DMS153 treated with DMSO at 0.1 percent for 48 hours (cell line): Measurements from ENCODE around the gene AP5B1.

Experiments
- DNase-seq: peaks from one replicate; lab custom pipeline; 2025; ENCODE audit not compliant: unreplicated experiment; lab: John Stamatoyannopoulos, UW

AP5B1 gene

DNA sequence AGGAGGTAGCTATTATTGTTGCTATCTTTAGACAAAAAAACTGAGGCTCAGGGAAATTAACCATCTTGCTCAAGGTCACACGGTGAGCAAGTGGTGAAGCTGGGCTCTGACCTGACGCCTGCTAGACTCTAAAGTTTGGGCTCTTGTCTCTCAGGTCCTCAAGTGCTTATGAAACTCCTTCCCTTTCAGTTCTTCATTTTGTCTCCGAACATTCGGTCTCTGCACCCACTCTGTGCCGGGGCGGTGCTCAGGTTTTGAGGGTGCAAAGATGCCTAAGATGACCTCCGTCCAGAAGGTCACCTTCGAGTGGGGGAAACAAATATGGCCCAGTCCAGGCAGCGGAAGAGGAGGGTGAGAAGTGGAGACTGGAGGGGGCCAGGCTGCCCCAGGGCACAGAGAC lies 22.1 kb upstream of the AP5B1 start:
- DNase-seq = no peak

DNA sequence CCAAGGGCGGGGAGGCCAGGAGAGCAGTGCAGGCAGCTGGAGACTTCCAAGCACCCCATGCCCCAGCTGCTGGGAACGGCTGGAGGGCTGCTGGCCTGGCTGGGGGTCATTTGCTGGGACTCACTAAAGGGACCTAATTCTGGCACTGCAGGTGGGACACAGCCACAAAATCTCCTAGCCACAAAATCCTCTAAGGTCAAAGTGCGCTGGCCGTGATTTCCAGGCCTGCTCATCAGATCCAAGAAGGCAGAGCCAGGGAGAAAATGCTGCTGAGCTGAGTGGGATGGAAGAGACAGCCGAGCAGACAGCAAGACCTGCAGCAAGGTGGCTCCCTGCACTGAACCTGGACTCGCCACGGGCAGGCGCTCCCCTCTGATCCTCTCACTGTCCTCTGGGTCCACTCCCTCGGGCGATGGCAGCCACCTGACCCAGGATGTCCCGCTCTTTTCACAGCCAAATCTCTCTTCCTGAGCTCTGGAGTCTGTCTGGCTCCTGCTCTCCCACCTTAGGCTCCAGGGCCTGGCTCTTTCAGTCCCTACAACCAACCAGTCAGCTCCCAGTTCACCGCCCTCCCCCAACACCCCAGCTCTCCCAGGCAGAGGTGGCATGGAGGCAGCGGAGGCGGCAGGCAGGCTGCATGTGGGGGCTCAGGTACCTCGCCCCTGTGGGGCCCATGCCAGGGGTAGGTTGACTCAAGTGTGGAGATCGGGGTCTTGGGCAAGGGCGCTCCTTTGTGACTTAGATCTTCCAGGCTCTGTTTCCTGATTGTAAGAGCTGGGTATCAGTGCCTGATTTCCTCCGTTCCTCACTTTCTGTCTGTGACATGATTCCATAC lies 20.6 kb upstream of the AP5B1 start:
- DNase-seq = no peak

DNA sequence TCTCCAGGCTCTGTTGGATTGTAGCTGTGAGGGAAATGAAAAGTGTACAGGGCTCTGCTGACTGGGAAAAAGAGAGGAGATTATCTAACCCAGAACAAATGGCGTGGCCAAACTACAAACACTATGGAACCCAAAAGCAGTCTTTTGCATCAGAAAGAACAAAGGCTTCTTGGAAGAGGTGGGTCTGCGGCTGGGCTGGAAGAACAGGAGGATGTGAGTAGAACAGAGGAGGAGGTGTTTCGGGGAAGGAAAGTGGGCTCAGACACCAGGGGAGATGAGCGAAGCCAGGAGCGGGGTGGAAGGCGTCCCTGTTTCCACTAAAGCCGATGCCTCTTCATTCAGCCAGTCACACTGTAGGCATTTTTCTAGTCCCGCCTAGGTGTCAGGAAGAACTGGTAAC lies 18.1 kb upstream of the AP5B1 start:
- no peak for DNase-seq

DNA sequence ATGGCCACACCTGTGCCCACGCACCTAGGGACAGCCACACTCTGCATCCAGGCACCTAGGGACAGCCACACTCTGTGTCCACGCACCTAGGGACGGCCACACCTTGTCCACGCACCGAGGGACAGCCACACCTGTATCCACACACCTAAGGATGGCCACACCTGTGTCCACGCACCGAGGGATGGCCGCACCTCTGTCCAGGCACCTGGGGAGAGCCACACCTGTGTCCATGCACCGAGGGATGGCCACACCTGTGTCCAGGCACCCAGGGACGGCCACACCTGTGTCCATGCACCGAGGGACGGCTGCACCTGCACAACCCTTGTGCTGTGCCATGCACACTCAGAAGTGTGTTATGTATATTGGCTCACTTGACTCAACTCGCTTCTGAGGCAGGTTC lies 16.9 kb upstream of the AP5B1 start:
- DNase-seq = no peak

DNA sequence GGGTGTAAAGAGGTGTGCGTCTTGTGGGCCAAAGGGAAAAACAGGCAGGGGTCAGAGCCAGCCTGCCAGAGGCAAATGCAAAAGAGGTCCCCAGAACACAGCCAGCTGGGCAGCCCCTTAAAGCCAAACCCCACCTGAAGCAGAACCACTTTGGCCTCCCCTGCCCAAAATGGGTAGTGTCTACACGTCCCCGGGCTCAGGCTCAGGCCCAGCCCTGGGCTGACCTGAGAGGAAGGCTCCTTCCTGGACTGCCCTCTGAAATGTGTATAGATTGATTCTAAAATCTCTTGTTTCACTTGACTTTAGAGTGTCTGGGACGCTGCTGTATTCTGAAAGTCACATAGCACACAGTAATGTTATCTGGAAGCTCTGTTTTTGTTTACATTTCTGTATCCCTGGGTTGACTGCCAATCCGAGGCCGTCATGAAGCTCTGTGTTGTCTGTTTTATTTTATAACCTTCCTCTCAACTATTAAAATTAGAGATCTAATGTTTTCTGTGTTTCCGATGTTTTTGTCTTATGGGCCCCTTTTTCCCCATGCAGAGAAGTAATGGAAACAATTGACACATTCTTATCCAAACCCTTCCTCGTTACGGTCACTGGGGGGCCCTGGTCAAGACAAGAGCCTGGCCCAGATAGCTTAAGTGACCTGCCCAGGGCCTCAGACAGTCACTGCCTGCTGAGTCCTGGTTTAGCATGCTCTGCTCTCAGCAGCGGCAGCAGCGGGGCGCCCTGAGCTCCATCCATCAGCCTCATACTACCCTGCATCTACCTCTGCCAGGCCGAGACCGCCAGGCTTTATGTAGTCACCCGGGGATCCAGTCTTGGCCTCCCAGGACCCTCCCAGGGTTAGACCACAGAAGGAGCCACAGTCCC lies 16.2 kb upstream of the AP5B1 start:
- DNase-seq = no peak

DNA sequence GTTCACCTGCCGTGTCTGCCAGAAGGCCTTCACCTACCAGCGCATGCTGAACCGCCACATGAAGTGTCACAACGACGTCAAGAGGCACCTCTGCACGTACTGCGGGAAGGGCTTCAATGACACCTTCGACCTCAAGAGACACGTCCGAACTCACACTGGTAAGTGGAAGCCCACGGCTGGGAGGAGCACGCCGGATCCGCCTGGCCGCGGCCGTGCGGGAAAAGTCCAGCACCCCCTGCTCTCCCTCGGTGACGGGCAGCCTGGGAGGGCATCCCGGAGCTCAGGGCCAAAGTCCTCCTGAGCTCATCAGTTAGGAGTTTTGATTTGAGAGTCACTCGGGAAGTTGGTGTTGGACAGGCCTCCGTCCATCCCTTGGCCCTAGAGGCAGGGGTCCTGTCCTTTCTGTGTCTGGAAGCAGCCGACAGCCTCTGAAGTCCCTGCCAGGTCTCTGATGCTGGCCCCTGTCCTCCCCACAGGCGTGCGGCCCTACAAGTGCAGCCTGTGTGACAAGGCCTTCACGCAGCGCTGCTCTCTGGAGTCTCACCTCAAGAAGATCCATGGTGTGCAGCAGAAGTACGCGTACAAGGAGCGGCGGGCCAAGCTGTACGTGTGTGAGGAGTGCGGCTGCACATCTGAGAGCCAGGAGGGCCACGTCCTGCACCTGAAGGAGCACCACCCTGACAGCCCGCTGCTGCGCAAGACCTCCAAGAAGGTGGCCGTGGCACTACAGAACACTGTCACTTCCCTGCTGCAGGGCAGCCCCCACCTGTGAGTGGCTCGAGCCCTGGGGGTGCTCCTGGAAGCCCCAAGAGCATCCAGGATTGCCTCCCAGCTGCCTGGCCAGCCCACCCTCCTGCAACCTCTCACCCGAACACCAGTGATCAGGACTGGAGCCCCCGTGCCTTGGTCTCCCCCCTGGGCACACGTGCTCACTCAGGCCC lies 14.1 kb upstream of the AP5B1 start:
- DNase-seq = no peak

DNA sequence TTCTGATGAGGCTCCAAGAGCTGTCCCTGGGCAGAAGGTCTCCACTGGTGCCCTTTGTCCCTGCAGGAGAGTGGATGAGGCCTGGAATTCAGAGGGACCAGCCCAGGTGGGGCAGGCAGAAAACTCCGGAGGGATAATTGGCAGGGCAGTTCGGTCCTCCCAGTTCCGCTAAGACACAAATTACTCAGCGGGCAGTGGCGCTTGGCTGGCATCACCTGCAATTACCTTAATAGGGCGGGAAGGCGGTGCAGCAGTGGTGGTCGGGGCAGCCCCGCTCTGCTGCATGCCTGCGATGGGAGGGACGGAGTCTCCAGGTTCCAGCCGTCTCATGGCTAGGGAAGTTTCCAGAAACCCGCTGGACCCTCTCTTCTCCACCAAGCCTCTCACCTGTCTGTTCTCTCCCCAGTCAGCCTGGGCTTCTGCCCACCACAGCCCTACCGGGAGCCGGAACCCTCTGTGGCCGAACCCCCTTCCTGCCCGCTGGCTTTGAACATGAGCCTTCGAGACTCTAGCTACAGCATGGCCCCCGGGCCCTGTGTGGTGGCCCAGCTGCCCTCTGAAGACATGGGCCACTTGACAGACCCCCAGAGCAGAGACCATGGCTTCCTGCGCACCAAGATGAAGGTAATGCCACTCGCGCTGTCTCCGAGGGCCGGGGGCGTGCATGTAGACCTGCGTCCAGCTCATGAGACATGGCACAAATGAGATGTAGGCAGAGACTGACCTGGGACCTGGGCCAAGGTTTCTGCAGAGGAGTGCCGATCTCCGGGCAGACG lies 13.0 kb upstream of the AP5B1 start:
- DNase-seq = no peak

DNA sequence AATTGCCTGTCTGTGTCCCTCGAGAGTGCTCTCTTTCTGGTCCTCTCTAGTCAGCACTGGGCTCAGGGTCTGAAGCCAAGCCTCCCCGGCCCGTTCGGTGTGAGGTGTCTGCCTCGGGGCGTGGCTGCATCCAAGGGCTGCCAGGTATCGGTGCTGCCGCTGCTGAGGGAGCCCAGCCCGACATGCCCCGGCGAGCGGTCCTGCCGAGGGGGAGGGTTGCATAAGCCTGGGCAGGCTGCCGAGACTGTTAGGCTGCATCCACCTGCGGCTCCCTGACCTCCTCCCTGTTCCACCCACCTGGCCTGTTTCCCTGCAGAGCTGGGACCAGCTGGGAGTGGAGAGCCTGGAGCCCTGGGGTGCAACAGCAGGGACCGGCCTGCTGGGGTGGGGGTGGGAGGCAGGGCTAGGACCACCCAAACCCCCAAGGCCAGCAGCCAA lies 12.4 kb upstream of the AP5B1 start:
- peak; percentile 68 for DNase-seq

DNA sequence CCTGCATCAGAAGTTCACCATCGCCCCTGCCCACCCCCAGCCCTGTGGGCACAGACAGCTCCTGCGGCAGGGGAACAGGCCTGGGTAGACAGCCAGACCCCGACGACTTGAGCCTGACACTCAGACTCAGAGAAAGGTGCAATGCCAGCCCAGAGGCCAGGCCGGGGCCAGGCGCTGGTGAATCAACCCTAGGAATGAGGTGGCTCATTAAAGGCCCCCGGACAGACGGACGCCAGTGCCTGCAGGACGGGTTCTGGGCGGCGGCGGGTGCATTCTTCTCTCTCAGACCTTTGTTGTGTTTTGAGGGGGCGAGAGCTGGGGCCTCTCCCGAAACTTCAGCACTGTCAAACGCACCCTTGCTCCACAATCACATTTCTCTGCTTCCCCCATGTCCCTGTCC lies 11.7 kb upstream of the AP5B1 start:
- no peak for DNase-seq

DNA sequence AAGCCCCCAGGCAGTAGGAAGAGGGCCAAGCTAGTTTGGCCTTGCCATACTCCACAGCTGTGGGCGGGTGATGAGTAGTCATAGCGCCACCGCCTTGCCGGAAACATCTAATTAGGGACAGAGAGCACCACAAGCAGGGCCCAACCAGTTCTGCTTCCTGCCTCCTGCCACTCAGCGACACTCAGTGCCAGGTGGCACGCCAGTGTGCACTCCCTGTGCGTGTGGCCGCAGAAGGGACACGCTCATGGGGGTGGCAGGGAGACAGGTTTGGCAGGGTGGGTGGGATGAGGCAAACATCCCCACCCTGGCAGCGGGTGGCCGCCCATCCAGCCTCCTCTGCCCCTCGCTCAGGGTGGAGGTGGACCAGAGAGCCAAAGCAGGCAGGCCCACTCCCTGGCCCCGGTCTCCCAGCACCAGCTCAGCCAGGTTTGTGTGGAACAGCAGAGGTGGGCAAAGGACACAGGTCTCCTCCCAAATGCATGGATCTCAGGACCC lies 11.0 kb upstream of the AP5B1 start:
- peak; percentile 70 for DNase-seq

DNA sequence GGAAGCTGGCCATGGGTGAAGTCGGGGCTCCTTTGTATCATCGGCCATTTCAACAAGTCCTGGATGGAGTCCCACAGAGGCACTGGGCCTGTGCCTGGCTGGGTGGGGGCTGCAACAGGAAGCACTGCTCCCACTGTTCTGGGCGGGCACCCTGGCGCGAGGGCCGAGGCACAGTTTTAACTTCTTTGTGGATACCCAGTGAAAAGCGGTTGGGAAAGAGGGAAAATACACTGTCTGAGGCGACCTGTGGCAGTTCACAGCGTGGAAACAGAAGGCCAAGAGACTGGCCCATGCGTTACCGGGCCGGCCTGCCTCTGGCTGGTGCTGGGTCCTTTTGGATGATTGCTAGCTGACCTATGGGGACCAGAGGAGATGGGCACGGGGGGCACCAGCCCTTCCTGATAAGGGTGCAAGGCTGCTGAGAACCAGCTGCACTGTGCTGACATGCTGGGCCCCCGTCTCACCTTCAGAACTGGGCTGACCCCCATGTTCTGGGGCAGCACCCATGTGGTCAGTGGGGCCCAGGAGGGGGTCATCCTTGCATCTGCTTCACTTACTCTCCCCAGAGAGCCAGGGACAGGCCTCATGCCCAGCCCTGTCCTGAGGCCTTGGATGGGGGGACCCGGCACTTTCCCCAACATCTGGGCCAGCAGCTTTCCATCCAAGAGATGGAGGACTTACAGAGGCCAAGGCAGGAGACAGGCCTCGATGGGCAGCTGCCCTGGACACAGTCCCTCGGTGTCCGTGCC lies 10.3 kb upstream of the AP5B1 start:
- no peak for DNase-seq

DNA sequence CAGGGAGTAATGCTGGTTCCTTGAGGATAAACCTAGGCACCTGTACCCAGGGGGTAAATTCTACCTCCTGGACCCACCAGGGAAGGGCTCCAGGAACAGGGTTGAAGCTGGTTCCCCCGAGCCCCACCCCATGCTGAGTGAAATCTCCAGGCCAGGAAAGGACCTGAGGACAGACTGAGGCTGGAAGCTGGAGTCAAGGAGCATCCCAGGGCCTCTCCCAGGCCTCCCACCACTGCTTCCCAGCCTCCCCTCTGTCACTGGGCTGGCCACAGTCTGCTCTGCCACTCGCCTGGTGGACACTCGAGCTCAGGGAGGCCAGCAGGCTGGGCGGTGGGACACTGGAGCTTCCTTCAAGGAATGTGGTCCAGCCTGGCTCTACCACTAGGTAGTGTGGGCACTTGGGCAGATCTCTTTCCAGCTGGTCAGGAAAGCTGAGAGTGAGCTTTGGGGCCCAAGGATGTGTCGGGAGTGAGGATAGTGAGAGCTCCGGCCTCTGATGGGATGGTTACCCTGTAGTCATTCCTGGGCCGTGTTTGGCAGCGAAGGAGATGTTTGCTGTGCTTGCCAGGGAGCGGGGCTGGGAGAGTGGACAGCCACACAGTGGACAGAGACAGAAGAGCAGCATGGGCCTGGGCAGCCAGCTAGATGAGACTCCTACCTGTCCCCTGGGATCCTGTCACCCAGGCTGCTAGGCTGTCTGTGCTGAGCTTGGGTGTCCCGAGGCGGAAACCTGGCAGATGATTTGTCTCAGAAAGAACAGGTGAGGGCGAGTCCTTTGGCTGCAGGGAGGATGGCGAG lies 9.5 kb upstream of the AP5B1 start:
- no peak for DNase-seq

DNA sequence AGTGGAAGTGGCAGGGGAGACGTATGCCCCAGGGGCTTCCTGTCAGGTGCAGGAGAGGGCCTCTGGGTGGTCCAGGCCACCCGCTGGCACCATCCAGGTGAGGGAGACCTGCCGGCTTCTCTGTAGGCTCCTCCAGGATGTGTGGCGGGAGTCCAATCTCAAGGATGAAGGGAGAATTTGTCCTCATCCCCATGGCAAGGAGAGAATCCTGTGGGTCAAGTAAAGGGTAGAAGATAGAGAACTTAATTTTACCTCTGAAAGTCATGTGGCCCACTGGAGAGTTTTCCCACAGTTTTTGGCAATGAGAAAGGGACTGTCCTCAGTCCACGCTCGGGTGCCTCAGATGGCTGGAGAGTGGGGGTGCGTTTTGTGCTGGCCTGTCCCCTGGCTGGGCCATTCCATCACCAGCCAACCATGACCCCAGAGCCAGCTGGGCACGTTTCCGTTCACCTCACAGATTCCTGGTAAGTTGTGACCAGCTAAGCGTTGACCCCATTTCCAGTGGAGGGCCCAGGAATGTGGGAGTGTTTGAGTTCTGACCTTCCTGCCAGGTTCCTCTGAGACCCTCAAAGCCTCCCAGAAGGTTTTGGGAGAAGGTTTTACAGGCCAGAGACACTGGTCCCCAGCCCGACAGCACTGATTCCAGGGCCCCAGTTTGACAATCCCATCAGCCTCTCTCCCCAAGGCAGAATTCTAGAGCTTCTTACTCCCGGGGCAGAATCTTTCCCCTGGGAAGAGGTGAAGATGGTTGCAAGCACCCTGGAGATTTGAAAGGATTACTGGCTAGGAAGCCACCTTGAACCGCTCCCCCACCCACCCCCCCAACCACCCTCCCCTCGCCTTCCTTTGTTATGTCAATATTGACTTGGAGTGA lies 8.7 kb upstream of the AP5B1 start:
- DNase-seq = no peak

DNA sequence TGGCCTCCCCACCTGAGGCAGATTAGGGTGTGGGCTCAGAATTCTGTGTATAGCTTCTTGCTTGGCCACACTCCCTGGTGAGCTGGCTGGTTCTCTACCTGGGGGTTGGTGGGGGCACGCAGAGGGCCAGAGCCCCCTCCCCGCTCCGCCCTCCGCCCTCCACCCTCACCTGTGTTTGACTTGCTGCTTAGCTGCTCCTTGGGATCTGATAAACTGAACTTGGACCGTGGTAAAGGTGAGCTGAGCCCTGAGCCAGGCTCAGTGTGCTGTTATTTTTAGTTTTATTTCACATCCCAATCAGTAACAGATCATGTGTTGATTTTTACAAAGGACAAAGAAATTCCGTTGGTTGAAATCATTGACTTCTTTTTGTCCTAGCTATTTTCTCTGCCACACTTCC lies 8.0 kb upstream of the AP5B1 start:
- DNase-seq = no peak

DNA sequence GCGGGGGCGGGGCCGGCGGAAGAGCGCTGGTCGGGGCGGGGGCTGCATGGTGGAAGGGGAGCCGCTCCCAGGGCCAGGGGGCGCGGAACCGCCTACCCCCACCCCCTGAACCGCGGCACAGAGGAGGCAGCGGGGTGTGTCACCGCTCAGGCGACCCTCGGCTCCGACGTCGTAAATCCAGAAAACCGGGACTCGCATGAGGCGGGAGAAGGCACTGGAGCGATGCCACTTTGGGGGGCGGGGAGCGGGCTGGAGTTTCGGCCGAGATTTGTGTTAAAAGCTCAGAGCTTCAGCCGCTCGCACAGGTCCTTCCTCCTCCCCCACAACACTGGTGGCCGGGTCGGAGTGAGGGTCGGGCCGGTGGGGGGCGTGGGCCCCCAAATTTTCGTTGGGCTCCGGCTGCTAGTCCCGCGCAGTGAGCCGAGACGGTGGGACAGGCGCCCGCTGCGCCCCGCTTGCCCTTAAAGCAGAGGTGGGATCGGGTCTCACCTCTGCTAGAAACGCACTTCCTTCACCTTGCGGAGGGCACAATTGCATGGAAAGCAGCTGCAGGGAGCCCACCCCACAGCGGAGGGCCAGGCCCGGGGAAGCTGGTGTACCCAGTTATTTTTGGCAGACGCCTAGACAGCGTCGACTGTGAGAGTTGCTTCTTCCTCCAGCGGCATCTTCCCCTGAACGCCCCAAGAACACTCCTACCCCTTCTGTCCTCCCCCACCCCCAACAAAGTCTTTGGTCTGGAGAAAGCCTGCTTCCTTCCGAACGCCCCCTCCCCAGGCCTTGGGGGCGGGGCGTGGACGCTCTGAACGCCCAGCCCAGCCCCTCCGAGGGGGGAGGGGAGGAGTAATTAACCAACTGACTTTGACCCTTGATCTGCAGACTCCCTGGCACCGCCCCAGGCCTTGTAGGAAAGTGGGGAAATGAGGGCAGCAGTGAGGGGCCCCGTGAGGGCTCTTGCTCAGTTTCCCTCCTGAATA lies 7.2 kb upstream of the AP5B1 start:
- no peak for DNase-seq

DNA sequence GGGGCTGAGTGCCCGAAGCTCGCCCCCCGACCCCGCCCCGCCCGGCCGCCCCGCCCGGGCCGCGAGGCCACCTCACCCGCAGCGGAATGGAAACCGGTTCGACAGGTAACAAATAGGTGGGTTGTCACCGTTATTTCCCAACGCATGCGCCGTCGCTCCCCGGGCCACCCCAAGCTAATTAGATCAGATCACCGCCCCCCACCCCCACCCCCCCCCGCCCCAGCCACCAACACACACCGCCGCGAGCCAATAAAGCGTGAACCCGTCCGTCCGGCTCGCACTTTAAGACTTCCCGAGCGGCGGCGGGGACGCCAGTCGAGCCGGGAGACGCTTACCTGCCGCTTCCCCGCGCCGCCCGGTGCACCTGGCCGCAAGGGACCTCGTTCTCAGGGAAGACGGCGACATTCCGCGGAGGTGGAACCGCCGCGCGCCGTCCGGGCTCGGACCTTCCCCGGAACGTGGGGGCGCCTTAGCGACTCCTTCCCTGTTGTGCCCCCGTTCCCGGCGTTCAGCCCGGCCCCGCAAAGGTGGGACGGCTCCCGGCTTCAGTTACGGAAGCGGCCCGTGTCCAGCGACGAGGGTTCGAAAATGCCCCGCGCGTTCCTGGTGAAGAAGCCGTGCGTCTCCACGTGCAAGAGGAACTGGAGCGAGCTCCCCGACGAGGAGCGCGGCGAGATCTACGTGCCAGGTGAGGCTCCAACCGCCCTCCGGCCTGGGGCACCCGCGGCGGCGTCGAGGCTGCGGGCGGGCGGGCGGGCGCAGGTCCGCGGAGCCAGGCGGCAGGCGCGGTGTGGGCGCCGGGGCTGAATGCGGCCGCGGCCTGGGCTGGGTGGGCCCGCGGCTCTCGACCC lies 6.2 kb upstream of the AP5B1 start, which contains the start of gene OVOL1:
OVOL1 (plus strand) TSS at position 278 of the 851 bp plus-strand sequence; CDS start at position 589, 311 bp downstream.
- peak; percentile 60 for DNase-seq
